Liver (tissue), 3 donors: ENCODE results near the gene GREB1.

Source experiments
- CTCF ChIP-seq: fragments of 150-350 bp; IDR thresholded peaks from 2 replicates; pipeline ENCODE4 v1.5.1; 2017; ENCODE audit warnings: improper control_type of control experiment, low read depth, low read length; ENCODE audit not compliant: missing input control
- GABPA ChIP-seq, 2 donors: IDR thresholded peaks in 1 of 2; conservative IDR thresholded peaks in 1 of 2; 2 replicates each; pipeline ENCODE4 v1.6.1; 2016; ENCODE audit warnings: antibody characterized with exemption in 2 of 2, mild to moderate bottlenecking in 1 of 2, moderate library complexity in 1 of 2
- donor health status: healthy.
- donor health status: healthy.

GRCh38 chr2:11578081-11578948 is 44.5 kb downstream of the GREB1 start:
- TF ChIP-seq CTCF (no peak), GABPA (IDR thresholded peaks at IDR 0.05 in 1 of 2, conservative IDR thresholded peaks at IDR 0.05 in 1 of 2) (no peak)
